ENCODE results near the gene NUP93.

DNA sequence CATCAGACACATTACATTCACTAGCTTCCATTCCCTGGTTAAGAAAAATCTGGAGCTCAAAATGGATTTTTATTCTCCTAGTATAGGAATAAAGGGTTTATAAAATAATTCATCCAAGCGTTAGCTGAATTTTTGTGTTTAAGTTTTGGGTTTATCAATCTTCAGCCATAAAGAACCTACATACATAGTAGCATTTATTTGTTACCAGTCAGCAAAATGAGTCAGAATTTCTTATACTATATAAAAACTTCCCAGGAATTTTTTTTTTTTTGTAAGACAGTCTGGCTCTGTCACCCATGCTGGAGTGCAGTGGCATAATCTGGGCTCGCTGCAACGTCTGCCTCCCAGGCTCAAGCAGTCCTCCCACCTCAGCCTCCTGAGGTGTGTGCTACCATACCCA, 94.9 kb downstream of the NUP93 start:
- TF ChIP-seq, protein P1, sequence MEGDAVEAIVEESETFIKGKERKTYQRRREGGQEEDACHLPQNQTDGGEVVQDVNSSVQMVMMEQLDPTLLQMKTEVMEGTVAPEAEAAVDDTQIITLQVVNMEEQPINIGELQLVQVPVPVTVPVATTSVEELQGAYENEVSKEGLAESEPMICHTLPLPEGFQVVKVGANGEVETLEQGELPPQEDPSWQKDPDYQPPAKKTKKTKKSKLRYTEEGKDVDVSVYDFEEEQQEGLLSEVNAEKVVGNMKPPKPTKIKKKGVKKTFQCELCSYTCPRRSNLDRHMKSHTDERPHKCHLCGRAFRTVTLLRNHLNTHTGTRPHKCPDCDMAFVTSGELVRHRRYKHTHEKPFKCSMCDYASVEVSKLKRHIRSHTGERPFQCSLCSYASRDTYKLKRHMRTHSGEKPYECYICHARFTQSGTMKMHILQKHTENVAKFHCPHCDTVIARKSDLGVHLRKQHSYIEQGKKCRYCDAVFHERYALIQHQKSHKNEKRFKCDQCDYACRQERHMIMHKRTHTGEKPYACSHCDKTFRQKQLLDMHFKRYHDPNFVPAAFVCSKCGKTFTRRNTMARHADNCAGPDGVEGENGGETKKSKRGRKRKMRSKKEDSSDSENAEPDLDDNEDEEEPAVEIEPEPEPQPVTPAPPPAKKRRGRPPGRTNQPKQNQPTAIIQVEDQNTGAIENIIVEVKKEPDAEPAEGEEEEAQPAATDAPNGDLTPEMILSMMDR (IDR thresholded peaks at IDR 0.05 in 4 of 5, conservative IDR thresholded peaks at IDR 0.05 in 1 of 5) = no peak
- no peak for TF ChIP-seq POLR2A (IDR thresholded peaks at IDR 0.05)
